IPS DF 19.7 (cell line): Measurements from ENCODE around the gene INTS11.
A peak's percentile ranks its signal among the peaks of the same experiment; 100 is the strongest.

ENCODE experiments used
- DNase-seq: peaks from one replicate; pipeline ENCODE4 v3.0.0-alpha.2; 2013; ENCODE audit warnings: low read depth, low spot score

Gene INTS11

DNA sequence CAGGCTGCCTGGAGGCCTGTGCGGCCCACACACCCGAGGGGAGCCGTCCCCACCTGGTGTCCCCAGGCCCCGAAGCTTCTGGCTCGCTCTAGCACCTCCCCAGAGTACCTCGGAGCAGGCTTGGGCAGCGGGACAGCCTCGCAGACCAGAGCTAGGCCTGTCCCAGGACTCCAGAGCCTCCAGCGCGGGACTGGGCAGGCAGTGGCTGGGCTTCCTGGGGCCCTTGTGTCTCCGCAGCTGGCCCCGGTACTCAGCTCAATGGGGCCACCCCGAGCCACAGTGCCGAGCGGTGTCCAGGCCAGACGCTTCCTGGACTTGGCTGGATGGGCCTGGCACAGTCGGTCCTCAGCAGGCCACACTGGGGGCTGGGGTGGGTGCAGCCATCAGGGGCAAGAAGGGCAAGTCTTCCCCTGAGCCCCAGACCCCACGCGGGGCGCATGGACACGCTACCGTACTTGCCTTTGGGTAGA lies 39.3 kb downstream of the INTS11 start:
- DNase-seq, result no peak

DNA sequence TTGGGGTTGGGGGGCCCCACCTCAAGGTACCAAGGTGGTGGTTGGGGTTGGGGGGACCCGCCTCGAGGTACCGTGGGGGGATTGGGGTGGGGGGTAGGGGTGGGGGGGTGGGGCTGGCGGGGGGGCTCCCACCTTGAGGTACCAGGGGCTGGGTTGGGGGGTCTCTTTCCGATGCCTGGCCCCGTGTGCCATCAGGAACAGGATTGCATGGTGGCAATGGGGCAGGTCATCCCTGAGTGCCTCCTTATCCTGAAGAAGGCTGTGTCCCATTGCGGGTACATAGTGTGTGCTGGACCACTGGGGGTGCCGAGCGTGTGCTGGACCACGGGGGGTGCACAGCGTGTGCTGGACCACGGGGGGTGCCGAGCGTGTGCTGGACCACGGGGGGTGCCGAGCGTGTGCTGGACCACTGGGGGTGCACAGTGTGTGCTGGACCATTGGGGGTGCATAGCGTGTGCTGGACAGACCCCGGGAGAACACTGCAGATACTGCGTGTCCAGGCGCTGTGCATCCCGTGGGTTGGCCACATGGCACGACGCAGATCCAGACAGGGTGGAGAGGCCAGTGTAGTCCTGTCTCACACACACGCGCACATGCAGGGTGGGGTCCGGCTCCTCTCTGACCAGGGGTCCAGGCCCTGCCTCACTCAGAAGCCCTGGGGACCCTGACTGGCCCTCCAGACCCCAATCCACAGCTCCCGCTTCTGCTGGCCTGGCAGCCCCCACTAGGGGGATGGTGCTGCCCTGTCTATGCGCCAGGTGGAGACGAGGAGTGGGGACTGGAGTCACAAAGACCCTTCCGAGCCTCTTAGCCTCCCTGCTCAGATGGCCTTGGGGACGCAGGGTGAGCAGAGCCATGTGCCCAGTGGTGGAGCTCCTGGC lies 40.0 kb downstream of the INTS11 start:
- no peak for DNase-seq

DNA sequence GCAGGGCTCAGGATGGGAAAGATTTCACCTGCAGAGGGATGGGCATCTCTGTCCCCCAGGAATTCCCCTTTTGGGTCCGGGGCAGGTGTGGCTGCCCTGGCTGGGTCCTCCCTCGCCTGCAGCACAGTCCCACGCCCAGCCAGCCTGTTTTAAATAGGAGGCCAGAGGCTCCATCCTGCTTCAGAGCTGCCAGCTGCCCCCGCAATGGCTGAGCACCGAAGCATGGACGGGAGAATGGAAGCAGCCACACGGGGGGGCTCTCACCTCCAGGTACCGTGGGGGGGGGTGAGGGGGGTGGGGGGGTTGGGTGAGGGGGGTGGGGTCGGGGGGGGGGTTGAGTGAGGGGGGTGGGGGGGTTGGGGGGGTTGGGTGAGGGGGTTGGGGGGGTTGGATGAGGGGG lies 40.6 kb downstream of the INTS11 start:
- no peak for DNase-seq

DNA sequence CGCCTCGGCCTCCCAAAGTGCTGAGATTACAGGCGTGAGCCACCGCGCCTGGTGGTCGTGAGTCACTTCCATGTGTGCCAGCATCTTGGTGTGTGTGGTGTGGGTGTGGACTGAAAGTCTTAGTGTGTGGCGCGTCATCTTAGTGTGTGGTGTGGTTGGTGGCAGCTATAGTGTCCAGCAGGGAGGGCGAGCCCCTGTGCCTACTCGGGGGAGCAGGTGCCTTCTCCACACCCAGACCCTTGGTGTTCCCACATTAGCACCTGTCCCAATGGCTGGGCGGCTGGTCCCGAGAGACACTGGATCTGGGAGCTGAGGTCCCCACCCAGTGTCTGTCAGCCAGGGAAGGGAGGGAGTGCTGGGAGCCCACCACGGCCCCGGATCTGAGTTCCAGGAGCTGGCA lies 41.5 kb downstream of the INTS11 start:
- no peak for DNase-seq

DNA sequence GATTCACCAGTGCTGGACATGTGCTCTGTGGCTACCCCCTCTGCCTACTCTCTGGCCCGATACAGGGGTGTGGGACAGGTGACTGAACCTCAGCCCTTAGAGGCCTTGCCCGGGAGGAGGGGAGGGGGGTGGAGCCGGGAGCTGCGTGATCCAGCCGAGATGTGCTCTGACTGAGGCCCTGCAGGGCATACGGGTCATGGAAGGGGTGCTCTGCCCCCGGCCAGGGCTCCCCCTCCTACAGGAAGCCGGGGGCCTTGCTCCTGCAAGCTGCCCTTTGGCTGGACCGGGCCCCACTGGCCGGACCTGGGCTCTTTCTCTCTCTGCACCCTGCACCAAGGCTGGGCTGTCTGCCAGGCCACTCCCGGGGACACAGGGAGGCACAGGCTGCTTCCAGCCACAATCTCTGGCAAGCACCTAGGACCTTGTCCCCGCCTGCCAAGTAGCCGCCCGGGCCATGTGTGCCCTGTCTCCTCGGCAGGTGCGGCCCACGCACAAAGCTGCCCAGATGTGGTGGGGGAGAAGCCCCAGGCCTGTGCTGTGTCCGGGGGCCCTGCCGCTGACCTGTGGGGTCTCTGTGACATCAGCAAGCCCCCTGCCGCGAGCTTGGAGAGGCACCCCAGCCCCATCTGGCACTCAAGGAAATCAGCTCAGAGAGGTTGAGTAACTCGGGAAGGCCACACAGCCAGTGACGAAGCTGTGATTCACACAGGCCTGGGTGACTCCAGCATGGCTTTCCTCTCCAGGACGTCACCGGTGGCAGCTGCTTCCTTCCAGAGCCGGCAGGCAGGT lies 42.7 kb downstream of the INTS11 start:
- DNase-seq, result no peak

DNA sequence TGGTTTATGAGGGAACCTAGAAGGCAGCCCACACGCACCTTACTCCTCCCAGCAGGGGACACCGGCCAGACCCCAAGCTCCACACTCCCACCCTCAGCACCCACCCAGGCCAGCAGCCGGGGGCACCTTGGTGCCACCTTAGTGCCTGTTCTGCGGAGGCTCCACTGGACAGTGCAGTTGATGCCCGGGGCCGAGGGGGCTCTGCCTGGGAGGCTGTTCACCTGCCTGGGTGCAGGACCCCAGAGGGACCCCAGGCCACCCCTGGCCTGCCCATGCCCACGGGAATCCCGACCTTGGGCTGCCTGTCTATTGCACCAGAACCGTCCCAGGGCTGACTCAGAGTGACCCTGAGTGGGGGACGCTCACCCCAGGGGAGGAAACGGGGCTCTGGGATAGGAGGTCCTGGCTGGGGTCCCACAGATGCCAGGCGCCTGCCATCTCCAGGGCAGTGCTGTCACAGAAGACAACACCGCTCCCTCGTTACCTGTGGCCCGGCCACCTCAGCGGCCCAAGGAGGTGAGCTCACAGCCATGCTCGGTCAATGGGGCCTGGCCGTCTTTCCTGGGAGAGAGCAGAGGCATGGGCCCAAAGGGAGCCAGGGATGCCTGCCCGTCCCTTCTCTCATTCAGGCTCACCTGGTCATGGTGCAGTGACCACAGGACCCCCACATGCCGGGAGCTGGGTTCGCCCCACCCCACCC lies 43.5 kb downstream of the INTS11 start:
- no peak for DNase-seq

DNA sequence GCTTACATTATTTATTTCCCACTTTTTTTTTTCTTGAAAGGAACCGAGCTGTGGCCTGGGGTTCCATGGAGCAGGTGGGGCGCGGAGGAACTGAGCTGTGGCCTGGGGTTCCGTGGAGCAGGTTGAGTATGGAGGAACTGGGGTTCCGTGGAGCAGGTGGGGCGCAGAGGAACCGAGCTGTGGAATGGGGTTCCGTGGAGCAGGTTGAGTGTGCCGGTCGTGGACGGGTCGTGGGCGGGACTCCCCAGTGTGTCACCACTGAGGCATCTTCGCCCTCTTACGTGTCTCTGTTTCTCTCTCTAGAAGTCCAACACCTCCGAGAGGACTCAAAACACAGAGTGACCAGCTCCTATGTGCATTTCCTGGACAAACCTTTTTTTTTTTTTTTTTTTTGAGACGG lies 45.4 kb downstream of the INTS11 start:
- no peak for DNase-seq

DNA sequence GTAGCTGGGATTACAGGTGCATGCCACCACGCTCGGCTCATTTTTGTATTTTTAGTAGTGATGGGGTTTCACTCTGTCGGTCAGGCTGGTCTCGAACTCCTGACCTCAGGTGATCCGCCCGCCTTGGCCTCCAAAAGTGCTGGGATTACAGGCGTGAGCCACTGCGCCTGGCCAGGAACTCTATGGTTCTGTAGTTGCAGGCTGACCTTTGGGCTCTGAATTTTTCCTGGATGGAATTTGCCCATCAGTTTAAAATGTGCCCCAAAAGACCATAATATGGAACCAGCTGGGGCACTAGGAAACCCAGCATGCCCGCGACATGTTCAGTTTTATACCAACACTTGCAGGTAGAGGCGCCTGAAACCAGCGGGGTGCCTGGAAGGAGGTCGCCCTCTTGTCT lies 45.8 kb downstream of the INTS11 start:
- DNase-seq, result no peak

DNA sequence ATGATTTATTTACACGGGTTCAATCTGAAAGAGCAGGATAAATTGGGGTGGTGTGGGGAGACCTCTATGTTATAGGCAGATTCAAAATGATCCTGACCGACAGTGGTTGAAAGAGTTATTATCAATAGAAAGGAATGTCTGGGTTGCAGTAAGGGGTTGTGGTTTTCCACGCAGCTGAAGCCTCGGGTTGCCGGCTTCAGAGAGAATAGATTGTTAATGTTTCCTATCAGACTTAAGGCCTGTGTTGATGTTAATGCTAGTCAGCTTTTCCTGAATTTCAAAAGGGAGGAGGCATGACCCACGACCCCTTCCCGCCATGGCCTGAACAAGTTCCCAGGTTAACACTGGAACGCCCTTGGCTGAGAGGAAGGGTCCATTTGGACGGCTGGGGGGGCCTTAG lies 48.6 kb downstream of the INTS11 start:
- DNase-seq, result no peak

DNA sequence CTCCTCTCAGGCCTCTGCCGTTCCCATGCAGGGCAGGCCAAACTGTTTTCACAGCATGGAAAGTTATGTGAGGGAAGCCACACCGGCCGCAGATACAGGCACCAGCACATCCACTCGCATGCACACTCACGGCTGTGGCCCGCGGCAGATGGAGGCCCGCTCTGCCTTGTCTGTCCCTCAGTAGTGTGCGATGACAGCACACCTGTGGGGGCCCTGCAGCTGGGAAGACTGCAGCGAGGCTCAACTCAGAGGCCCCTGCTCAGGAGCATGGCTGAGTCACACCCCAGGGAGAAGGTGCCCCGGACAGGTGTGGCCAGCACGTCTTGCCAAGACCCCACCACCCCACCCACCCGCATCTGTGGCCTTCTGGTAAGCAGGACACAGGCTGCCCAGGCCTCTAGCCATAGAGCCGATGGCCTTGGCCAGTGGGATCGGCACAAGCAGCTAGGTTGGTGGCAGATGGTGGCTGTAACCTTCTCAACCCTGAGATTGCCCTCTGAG lies 49.5 kb downstream of the INTS11 start:
- DNase-seq, result no peak

DNA sequence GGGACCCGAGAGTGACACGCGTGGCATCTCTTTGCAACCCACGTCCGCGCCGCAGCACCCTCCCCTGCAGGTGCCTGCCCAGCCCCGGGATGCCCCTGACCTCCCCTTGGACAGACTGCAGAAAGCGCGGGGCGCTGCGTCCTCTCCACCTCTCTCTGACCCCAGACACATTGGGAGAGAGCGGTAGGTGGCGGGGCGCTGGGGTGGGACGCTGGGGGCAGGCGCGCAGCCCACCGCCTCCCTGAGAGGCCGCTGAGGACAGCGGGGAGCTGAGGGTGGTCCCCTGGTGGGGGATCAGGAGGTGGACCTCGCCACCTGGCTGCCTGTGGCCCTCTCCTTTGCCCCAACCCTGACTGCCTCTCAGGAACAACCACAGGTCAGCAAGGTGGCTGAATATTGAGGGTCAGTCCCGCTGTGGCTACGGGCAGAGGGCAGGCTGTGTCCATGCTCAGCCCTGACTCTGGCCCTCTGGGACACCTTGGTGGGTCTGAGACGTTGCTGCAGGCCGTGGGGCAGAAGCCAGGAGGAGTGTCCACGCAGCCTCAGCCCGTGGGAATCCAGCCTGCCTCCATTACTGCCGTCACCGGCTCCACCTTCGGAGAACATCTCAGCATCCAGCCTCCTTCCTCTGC lies 50.0 kb downstream of the INTS11 start:
- DNase-seq, result no peak

DNA sequence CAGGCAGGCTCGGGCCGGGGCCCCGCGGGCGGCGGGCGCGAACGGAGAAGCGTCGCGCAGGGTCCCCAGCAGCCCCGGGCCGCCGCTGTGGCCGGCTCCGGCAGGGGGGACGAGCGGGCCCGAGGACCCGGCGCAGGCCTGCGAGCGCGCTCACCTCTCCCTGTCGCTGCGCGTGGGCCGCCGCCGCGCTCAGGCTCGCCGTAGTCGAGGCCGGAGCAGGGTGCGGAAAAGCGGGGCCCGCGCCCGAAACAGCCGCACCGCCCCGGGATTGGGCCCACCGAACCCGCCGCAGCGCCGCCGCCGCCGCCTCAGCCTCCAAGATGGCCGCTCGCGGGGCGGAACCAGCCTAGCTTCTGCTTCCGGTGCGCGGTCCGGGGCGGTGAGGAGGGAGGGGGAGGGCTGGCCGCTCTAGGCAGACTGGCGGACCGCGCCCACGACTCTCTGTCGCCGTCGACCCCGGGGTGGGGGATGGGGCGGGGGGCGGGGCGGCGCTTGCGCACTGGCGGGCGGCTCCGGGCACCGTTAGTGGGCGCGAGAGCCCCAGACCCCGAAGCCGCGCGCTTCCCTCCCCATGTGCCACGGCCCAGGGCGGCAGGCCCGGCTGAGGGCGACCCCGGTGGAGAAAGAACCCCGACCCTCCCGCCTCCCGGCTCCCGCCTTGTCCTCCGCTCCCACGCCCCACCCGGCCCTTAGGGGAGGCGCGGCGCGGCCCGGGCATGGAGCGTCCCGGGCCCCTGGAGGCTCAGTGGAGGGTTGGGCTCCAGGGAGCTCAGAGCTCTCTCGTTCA lies 50.8 kb downstream of the INTS11 start, which contains the start of gene UBE2J2:
Gene UBE2J2 (minus strand): TSS at position 343 of the 787 bp plus-strand sequence. CDS start 5,862 bp downstream, outside the sequence.
- peak; percentile 47 for DNase-seq

DNA sequence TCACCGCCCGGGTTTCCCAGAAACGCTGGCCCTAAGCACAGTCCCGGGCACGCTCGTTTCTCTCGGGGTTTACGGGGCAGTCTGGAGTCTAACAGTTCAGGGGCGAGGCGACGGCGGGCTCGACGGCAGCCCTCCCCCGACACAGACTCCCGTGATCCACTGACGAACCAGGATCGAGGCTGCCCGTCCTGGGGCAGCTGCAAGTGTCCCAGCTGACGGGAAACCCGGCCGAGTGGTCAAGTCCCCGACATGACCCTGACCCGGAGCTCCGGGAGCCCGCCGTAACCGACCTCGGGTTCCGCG lies 51.3 kb downstream of the INTS11 start:
- no peak for DNase-seq

DNA sequence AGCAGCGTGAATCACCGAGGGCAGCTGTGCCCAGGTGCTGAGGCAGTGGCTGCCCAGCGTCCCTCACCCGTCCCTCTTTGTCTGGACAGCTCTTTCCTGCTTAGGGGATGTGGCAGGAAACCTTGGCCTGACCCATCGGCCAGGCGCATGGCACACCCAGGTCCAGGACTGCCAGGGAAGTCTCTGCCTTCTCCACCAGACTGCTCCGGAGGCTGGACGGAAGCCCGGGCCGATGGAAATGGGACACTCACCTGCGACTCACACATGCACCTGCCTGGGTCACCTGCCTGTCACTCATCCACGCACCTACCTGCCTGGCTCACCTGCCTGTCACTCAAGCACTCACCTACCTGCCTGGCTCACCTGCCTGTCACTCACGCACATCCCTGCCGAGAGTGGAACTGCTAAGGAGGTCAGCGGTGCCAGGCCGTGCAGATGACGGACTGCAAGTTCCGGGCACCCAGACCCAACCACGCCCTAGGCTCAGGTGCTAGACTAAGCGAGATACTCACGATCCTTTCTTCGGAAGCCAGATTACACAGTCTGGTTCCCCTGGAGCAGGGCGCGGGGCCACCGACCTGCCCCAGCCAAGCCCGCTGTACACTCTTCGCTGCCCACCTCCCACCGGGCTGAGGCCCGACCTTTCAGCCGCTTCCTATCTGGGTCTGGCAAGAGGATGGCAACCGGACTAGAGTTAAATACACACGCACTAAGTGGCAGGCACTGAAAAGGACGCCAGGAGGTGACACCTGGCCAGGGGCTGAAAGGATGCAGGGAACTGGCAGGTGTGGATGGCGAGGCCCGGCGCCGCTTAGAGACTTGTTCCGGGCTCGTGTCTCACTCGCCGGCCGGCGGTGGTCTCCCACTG lies 51.9 kb downstream of the INTS11 start:
- DNase-seq, result no peak

DNA sequence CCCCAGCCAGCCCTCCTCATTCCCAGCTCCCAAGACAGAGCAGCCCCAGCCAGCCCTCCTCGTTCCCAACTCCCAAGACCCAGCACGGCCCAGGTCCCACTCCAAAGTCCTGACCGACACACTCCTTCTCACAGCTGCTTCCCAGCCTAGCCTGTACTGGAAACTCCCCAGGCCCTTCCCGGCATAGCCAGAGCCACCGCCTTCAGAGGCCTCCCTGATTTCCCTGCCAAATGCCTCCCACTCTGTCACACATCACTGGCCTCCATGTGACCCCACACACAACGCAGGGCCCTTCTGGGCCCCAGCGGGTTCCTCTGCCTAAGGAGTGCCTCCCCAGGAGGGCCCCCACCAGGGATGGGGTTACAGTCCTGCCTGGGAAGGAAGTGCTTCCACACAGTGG lies 53.6 kb downstream of the INTS11 start:
- DNase-seq, result no peak

DNA sequence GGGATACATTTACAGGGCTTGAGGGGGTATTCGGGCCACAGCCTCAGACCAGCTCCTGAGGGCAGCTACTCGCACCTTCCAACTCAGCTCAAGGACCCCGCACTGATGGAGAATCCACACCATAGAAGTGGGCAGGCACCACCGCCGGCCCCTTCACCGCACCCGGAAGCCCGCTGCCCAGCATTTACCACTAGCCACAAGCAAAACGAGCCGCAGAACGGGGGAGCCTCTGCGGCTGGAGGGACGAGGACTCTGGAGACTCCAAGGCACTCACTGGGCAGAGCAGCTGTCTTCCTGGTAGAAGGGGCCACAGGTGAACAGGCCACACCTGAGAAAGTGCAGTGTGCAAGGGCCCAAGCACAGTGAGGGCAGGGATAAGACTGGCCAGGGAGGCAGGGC lies 56.2 kb downstream of the INTS11 start:
- no peak for DNase-seq

DNA sequence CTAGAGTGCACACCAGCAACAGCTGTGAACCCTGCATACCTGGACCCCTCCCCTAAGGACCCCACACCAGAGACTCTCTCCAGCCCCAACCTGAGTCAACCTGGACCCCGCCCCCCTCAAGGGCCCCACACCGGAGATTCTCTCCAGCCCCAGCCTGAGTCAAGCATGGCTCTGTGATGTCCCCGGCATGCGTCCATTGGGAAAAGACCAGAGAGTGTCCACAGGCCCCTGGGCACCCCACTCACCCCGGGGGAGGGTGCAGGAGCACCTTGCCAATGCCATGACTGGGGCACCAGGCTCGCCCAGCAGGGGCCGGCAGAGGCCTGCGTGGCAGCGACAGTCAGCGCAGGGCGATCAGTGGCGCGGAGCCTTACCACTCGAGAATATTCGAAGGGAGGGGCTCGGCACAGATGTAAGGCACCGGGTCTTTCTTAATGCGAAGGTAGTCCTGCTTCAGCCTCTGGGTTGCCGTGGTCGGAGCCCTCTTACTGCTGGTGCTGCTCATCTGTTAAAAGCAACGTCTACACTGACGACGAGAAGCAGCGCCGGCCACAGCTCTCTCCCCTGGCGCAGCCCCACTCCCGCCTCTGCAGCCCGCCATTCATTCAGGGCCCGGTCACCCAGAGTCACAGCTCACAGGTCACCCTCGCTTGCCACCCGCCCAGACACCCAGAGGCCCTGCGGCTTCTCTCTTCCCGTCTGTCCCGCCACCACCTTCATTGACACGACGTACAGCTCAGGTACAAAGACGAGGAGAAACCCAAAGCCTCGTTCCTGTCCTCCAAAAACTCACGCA lies 56.8 kb downstream of the INTS11 start:
- DNase-seq, result no peak

DNA sequence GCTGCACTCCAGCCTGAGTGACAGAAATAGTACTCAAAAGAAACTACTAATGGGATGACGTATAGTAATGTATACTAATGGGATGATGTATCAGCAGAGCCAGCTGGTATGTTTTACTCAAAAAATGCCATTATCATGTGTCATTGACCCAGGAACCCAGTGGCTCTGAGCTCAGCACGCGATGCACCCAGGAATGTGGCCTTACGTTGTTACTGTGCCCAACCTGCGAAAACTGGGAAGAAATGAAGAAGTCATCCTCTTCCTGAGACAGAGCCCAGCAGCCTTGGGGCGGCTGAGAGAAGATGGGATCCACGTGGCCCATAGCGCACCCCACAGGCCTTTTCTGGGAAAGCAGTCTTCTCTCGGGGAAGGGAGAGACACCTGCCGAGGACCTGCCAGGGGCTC lies 59.6 kb downstream of the INTS11 start:
- no peak for DNase-seq

DNA sequence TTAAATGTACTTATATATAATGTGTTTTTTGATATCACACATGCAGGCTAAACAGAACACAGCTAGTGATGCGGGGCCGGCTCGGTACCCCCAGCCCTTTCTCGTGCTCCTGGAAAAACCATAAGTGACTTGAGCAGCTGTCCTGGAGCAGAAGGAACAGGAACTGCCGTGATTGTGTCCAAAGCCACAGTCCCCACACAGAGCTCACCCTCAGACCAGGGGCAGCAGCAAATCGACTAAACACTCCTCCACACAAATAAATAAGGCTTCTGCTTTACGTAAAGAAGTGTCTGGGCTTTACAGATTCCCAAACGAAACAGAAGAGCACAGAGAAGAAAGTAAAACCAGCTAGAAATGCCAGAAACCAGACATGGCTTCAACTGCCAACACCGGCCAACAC lies 60.4 kb downstream of the INTS11 start:
- no peak for DNase-seq
